HG03521 (cell line): ENCODE results near the gene KANK4.

Experiments used
- ATAC-seq: cut with Tn5 transposase; IDR thresholded peaks from one replicate; pipeline ENCODE4 v1.9.1; 2021; ENCODE audit warnings: mild to moderate bottlenecking, moderate library complexity; ENCODE audit not compliant: unreplicated experiment

The KANK4 gene

DNA sequence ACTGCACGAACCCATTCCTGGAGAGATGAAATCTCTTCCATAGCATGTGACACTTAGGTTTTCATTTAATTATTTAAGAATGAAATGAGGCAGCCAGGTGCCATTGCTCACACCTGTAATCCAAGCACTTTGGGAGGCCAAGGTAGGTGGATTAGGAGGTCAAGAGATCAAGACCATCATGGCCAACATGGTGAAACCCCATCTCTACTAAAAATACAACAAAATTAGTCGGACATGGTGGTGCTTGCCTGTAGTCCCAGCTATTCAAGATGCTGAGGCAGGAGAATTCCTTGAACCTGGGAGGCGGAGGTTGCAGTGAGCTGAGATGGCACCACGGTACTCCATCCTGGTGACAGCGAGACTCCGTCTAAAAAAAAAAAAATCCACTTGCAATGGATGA, 106.8 kb downstream of the KANK4 start:
- no peak for ATAC-seq

DNA sequence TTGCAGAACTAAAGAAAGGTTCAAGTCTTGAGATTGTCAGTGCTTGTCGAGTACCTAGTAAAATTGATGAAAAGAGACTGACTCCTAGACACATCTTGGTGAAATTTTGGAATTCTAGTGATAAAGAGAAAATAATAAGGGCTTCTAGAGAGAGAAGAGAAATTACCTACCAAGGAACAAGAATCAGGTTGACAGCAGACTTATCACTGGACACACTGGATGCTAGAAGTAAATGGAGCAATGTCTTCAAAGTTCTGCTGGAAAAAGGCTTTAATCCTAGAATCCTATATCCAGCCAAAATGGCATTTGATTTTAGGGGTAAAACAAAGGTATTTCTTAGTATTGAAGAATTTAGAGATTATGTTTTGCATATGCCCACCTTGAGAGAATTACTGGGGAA, 108.3 kb downstream of the KANK4 start:
- no peak for ATAC-seq

- ATAC-seq = no peak
Measured at GRCh38 chr1:62209931-62210595, 109.2 kb downstream of the KANK4 start.

GRCh38 chr1:62208970-62209369, 110.3 kb downstream of the KANK4 start:
- ATAC-seq = no peak

DNA sequence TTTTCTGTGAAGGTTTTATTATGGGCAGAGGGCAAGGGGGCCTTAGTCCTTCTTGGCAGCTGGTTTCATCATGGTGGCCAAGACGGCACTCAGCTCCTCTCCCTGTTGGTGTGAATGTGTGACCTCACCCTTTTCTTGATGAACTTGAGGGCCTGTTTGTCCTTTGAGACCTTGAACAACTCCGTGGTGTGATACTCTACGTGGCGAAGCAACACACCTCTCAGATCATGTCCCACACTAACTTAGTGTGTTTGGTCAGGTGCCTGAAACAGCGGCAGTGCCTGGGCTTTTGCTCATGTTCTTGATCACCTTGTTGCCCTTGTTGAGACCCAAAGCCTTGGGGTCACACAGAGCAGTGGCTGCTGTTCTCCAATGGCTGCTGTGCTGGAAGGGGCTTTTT, 111.1 kb downstream of the KANK4 start:
- ATAC-seq = no peak

DNA sequence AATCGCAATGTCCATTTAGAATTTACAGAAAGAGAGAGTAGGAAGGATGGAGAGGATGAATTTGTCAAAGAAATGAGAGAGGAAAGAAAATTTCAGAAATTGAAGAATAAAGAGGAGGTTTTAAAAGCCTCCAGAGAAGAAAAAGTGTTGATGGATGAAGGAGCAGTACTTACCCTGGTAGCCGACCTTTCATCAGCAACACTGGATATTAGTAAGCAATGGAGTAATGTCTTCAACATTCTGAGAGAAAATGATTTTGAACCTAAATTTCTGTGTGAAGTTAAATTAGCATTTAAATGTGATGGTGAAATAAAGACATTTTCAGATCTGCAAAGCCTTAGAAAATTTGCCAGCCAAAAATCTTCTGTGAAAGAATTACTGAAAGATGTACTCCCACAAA, 112.0 kb downstream of the KANK4 start:
- no peak for ATAC-seq

DNA sequence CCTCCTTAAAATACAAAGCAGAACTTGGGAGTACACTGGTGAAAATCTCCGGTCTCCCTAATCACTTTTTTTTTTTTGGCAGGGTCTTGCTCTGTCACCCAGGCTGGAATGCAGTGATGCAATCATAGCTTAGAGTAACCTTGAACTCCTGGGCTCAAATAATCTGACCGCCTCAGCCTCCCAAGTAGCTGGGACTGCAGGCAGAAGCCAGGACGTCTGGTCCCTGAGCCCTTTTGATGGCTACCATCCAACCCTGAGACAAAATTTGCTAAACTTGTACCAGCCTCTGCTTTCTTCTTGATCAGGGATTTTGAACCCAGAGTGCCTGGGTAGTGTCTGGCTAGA, 120.5 kb downstream of the KANK4 start:
- no peak for ATAC-seq

GRCh38 chr1:62198069-62198780, 121.0 kb downstream of the KANK4 start:
- no peak for ATAC-seq

DNA sequence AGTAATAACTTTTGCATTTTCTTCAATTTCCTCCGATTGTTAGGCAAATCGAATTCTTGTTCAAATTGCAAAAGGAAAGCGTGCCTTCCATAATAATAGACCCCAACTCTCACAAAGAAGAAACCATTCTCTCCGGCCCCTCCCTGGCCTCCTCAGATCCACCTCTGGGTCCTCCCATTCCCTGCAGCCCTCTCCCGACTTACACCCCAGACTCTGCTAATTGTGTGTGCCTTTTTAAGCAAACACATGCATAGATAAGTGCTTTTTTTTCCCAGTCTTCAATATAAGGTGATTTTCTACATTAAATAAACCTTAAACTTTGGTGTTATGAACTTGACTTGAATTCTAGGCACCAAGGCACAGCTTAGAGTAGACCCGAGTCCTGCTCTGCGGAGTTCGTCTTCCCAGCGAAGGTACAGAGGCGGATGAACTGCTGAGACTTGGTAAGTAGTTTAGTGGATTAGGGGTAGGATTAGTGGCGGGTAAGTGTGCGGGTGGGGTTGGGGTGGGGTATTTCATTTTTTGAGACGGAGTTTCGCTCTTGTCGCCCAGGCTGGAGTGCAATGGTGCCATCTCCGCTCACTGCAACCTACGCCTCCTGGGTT, 123.0 kb downstream of the KANK4 start:
- no peak for ATAC-seq

DNA sequence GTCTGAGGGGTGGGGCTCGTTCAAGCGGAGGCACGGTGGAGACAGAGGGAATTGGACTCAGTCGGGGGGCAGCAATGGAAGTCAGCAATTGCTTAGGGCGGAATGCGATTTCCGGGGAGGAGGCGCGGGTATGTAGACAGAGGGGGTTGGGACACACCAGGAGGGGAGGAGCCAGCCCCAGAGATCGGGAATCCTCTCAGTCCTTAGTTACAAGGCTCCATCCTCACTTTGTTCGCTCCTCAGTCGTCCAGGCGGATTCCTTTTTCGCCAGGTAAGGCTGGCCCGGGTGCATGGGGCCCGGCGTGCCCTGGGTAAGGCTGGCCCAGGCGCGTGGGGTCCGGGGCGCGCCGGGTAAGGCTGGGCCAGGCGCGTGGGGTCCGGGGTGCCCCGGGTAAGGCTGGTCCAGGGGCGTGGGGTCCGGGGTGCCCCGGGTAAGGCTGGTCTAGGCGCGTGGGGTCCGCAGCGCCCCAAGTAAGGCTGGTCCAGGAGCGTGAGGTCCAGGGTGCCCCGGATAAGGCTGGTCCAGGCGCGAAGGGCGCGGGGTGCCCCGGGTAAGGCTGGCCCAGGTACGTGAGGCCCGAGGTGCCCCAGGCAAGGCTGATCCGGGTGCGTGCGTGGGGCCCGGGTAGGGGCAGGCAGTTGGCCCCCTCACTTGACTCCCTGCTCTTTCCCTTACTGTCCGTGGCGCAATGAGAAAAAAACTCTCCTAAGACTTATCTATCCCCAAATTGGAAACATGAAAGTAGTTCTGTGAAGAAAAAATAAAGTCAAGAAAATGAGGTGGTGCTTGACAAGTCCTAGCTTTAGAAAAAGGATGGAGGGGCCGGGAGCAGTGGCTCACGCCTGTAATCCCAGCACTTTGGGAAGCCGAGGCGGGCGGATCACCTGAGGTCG, 124.3 kb downstream of the KANK4 start, which contains the start of gene L1TD1:
L1TD1 (plus strand) TSS at position 199 of the 894 bp plus-strand sequence. CDS start 11,780 bp downstream, outside the sequence.
- ATAC-seq = no peak

- ATAC-seq = no peak
Measured at GRCh38 chr1:62188111-62188510, 131.1 kb downstream of the KANK4 start.

DNA sequence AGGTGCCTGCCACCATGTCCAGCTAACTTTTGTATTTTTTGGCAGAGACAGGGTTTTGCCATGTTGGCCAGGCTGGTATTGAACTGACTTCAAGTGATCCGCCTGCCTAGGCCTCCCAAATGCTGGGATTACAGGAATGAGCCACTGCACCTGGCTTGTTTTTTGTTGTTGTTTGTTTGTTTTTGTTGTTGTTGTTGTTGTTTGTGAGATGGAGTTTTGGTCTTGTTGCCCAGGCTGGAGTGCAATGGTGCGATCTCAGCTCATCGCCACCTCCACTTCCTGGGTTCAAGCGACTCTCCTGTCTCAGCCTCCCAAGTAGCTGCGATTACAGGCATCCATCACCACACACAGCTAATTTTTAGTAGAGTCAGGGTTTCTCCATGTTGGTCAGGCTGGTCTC, 131.7 kb downstream of the KANK4 start:
- no peak for ATAC-seq
